Activated T-helper 2 cell treated with anti-CD3 and anti-CD28 coated beads, Interferon-gamma antibody, Interleukin-2, Interleukin-4, amounts not matched to agents 10 μg/mL and 5 μg/mL and 100 μg/mL, durations not matched to agents 14 hours and 24 hours and 36 hours (primary cell): ENCODE data around the gene SLFN12. TPM values are rescaled to one million over a fixed set of nuclear protein-coding genes. Genes with fewer than 3 reads are reported as not detected.
"Not testable (repeated sequence)": the region's sequence is repeated elsewhere in the genome, so short reads cannot be mapped to it uniquely, and the experiment has no call there.

Experiments
- DNase-seq: peaks from one replicate; pipeline ENCODE4 v3.0.0; 2021; ENCODE audit warnings: low spot score
- H3K27ac Mint-ChIP-seq: one replicate; pipeline ENCODE4 v1.8.0; 2021; ENCODE audit warnings: mixed read lengths
- H3K27me3 Mint-ChIP-seq: one replicate; pipeline ENCODE4 v1.8.0; 2021; ENCODE audit warnings: low read depth, mixed read lengths
- H3K36me3 Mint-ChIP-seq: one replicate; pipeline ENCODE4 v1.8.0; 2021; ENCODE audit warnings: low read depth, mixed read lengths
- H3K4me1 Mint-ChIP-seq: one replicate; pipeline ENCODE4 v1.8.0; 2021; ENCODE audit warnings: low read depth, mixed read lengths
- H3K4me3 Mint-ChIP-seq: one replicate; pipeline ENCODE4 v1.8.0; 2021; ENCODE audit warnings: low read depth, mild to moderate bottlenecking, moderate library complexity, mixed read lengths
- H3K9me3 Mint-ChIP-seq: one replicate; pipeline ENCODE4 v1.8.0; 2021; ENCODE audit warnings: mixed read lengths
- intact Hi-C: fragments of 100-400 bp; cut with micrococcal nuclease; formaldehyde crosslinking; loops from one replicate; pipeline ENCODE4 v1.15.1; 2023
- total RNA-seq: library from RNA; stranded (reverse); gene quantifications from 2 replicates; pipeline ENCODE4 v1.2.3, GENCODE V29; 2022

SLFN12 gene
- total RNA-seq, 1 donor from 2014 or later, result 8.8 TPM

DNA sequence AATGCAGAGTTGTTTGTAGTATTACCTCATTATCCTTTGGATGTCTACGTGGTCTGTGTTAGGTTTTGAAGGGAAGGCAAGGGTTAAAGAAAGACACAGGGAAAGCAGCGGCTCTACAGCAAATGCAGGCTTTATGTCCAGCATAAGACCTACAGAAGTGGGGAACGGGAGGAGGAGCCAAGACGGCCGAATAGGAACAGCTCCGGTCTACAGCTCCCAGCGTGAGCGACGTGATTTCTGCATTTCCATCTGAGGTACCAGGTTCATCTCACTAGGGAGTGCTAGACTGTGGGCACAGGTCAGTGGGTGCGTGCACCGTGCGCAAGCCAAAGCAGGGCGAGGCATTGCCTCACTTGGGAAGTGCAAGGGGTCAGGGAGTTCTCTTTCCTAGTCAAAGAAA is 38.5 kb downstream of the SLFN12 start:
- intact Hi-C loops, H3K27me3 Mint-ChIP-seq, H3K4me1 Mint-ChIP-seq, DNase-seq, H3K9me3 Mint-ChIP-seq, H3K27ac Mint-ChIP-seq, H3K36me3 Mint-ChIP-seq, H3K4me3 Mint-ChIP-seq: not testable (repeated sequence)

DNA sequence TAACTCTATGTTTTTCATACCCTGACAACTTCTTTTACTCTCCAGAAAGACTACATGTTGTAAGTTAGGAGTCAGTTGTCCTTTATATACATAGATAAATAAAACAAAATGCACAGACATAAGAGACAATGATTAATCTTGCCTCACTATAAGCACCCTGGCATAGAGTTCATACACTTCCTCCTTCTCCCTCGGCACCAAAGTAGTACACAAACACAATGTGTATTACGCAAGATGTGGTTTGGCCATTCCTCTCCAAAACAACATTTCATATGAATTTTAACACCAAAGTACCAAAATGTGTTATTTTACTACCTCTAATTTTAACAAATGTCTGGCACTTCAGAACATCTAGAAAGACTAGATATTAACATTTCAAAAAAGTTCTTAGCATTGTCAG is 41.6 kb downstream of the SLFN12 start:
- Mint-ChIP-seq H3K4me1 (no peaks in the 10 kb centered on the region), H3K4me3 (no peak overlapping the region), H3K36me3 (peaks cover 5% of the 10 kb centered on the region), H3K27me3 (peaks cover 5% of the 10 kb centered on the region), H3K27ac (no peak overlapping the region), H3K9me3 (peaks cover 11% of the 10 kb centered on the region)
- DNase-seq, result no peak
- intact Hi-C loops, result no loop called here

DNA sequence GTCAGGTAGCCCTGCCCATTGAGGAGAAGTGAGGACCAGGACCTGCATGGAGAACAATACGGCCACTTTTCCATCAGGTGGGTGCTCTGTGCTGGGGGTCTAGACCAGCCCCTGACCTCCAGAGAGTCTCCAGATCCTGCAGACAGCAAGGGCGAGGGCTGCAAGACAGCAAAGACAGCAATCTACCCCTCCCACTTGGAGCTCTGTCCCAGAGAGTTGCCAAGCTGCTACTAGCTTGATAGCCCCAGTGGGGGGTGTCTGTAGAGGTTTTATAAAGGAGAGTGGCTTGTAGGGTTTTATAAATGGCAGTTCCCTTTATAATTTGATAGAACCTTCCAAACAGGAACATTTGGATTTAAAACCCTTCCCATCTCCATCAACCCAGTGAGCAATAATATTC is 42.1 kb downstream of the SLFN12 start:
- no peak overlapping the region for H3K27ac Mint-ChIP-seq
- peaks cover 5% of the 10 kb centered on the region for H3K27me3 Mint-ChIP-seq
- intact Hi-C loops, result no loop called here
- DNase-seq, result no peak
- peaks cover 12% of the 10 kb centered on the region for H3K9me3 Mint-ChIP-seq
- H3K4me1 Mint-ChIP-seq, result no peaks in the 10 kb centered on the region
- H3K36me3 Mint-ChIP-seq, result peaks cover 5% of the 10 kb centered on the region
- no peak overlapping the region for H3K4me3 Mint-ChIP-seq

DNA sequence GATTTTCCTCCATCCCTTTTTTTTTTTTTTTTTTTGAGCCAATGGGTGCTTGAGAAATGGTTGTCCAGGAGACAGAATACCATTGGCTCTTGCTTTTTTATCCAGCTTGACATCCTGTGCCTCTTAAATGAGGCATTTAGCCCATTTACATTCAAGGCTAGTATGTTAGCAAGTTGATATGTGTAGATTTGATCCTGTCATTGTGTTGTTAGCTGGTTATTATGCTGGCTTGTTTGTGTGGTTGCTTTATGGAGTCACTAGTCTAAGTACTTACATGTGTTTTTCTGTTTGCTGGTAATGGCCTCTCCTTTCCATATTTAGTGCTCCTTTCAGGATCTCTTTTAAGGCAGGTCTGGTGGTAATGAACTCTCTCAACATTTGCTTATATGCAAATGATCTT is 44.8 kb downstream of the SLFN12 start:
- H3K9me3 Mint-ChIP-seq, result peaks cover 31% of the 10 kb centered on the region
- H3K36me3 Mint-ChIP-seq, result peaks cover 5% of the 10 kb centered on the region
- H3K4me3 Mint-ChIP-seq, result no peak overlapping the region
- peaks cover 5% of the 10 kb centered on the region for H3K27me3 Mint-ChIP-seq
- no peaks in the 10 kb centered on the region for H3K4me1 Mint-ChIP-seq
- no peak for DNase-seq
- intact Hi-C loops, result no loop called here
- H3K27ac Mint-ChIP-seq, result no peak overlapping the region

DNA sequence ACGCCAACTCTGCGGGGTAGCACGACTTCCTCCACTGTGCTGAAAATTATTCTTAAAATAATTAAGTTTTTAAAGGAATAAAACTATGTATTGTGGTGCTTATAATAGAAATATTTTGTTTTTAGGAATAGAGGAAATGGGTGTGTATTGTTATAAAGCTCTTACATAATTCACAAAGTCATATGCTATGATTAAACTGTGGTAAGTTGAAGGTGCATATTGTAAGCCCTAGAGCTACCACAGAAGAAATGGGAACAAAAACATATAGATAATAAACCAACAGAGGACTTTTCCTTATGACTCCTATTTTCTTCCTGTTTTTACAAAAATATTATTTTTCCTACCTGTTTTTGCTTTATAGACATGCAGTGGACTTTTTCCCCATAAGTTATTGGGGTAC is 54.6 kb downstream of the SLFN12 start:
- no peak for DNase-seq
- Mint-ChIP-seq H3K4me1 (peaks cover 25% of the 10 kb centered on the region), H3K36me3 (peaks cover 12% of the 10 kb centered on the region), H3K4me3 (no peak overlapping the region), H3K27ac (no peak overlapping the region), H3K27me3 (peaks cover 5% of the 10 kb centered on the region), H3K9me3 (peaks cover 7% of the 10 kb centered on the region)
- intact Hi-C loops, result no loop called here

DNA sequence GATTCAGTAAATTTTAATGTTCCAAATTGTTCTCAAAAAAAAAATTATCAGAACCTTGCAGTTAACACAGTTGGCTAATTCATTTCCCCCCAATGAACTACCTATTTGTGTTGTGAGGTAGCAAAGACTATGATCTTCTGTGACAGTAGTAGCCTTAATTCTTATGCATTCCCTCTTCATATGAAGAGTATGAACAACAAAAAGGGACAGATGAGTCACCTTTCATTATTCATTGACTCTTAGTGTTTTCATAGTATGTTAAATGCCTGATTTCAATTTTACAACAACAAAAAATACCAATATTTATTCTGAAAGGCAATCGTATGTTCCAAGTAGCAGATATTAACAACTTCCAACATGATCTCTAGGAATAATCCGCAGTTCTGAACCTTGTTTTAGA is 55.2 kb downstream of the SLFN12 start:
- DNase-seq, result no peak
- H3K4me1 Mint-ChIP-seq, result peaks cover 26% of the 10 kb centered on the region
- H3K27ac Mint-ChIP-seq, result peak overlapping the region; percentile 19
- intact Hi-C loops, result no loop called here
- H3K36me3 Mint-ChIP-seq, result peaks cover 14% of the 10 kb centered on the region
- peaks cover 5% of the 10 kb centered on the region for H3K27me3 Mint-ChIP-seq
- H3K4me3 Mint-ChIP-seq, result no peak overlapping the region
- peaks cover 8% of the 10 kb centered on the region for H3K9me3 Mint-ChIP-seq

DNA sequence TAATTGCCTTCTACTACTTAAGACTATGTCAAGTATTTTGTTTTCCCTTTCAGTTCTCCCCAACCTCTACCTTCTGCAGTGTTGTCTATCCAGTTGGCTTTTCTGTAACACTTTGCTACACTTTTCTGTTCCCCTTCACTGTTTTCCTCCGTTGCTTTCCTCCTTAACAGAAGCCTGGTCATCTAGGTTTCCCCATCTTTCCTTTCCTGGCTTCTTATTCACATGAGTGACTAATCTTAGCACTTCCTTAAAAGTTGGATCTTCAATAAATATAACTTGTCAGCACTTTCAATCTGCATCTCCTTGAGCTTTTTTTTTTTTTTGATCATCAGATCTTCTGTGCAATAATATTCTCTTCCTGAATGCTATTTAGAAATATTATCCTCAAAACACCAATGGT is 56.1 kb downstream of the SLFN12 start:
- H3K36me3 Mint-ChIP-seq, result peaks cover 21% of the 10 kb centered on the region
- H3K9me3 Mint-ChIP-seq, result peaks cover 11% of the 10 kb centered on the region
- peak overlapping the region; percentile 27 for H3K4me3 Mint-ChIP-seq
- H3K4me1 Mint-ChIP-seq, result peaks cover 32% of the 10 kb centered on the region
- H3K27me3 Mint-ChIP-seq, result peaks cover 3% of the 10 kb centered on the region
- DNase-seq, result no peak
- intact Hi-C loops, result no loop called here
- no peak overlapping the region for H3K27ac Mint-ChIP-seq

DNA sequence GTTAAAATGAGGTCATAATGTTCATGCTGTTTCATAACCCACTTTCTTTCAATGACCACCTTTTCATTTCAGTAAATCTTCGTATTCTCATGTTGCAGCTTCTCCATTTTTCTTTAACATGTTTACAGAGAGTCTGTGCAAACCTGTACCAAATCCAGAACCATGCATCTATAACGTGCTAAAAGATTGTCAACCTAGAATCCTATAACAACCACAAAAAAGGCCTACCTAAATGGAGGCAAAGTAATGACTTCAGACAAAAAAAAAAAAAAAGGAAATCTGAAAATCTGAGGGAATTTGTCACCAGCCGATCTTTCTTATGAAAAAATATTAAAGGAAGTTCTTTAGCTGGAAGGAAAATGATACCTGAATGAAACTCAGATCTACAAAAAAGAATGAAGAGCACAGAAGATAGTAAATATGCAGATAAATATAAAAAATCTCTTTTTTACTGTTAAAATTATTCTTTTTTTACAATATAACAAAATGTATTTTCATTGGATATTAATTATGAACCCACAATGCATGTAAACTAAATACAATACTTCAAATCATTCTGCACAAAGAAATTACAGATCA is 57.4 kb downstream of the SLFN12 start:
- H3K36me3 Mint-ChIP-seq, result peaks cover 33% of the 10 kb centered on the region
- H3K27me3 Mint-ChIP-seq, result peaks cover 3% of the 10 kb centered on the region
- DNase-seq, result no peak
- peaks cover 44% of the 10 kb centered on the region for H3K4me1 Mint-ChIP-seq
- intact Hi-C loops, result no loop called here
- peak overlapping the region; percentile 96 for H3K4me3 Mint-ChIP-seq
- H3K27ac Mint-ChIP-seq, result peak overlapping the region; percentile 96
- peaks cover 23% of the 10 kb centered on the region for H3K9me3 Mint-ChIP-seq

DNA sequence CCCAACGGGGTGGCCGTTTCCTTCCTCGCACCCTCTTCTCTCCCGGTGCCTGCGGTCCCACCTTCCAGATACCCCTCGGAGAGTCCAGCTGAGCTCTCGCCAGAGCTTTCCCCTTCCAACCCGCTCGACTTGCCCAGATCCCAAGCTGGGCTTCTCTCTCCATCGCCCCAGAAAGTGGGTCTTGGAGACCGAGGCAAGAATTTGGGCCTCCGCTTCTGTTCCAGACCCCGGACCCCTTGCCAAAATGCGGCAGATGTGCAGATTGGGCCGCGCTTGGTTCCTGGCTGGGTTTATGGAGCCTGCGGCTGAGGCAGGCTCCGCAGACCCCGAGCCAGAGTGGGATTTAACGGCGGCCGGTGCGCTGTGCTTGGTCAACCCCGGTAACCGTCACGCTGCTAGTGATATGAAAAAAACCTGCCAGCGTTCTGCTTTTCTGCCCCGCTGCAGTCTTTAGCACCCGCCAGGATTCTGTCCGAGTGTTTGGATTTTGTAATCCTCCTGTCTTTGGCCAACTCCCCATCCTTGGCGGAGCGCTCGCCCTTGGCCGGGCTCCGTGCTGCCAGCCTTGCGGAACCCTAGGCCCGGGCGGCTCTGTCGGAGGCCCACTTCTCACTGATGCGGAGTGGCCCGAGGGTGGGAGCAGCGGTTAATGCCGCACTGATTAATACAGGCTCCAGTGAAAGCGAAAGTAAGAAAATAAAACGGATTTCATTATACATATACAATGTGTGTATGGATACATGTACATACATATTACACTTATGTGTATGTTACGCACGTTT is 58.1 kb downstream of the SLFN12 start:
- Mint-ChIP-seq H3K27ac (peak overlapping the region; percentile 96), H3K4me1 (peaks cover 51% of the 10 kb centered on the region), H3K9me3 (peaks cover 27% of the 10 kb centered on the region), H3K27me3 (peaks cover 3% of the 10 kb centered on the region), H3K36me3 (peaks cover 40% of the 10 kb centered on the region), H3K4me3 (peak overlapping the region; percentile 96)
- DNase-seq, result peak; percentile 48
- intact Hi-C loops, result loop anchor here (1.0 to 2.0 kb wide), 6 partner anchors 59 to 163 kb away; partner anchors contain the start of genes SLFN12, SLFN12L, SLFN13 and SLFN5

DNA sequence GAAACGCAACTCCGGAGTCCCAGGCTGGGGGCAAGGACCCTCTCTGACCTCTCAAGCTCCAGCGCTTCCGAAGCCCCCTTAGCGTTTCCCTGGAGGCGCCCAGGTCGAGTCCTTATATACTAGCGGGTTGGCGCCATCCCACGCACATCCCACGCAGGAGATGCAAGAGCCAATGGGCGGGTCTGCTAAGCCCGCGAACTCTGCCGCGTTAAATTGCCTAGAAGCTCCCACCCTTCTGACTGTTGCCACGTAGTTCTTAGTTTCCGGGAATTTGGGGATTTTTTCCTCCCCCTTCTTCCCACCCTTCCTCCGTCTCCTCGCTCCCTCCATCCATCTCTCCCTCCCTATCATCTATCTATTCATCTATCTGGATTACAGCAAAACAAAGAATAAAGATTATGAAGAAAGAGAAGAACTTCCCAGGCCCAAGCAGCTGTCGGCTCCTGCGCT is 58.7 kb downstream of the SLFN12 start, which contains the start of gene SLFN11:
SLFN11 (minus strand) TSS at position 88 of the 450 bp plus-strand sequence. CDS start 9,814 bp downstream, outside the sequence.
- Mint-ChIP-seq H3K9me3 (peaks cover 27% of the 10 kb centered on the region), H3K27me3 (peaks cover 3% of the 10 kb centered on the region), H3K4me3 (peak within 1 kb of the TSS; percentile 96), H3K4me1 (peaks cover 56% of the 10 kb centered on the region), H3K36me3 (peaks cover 46% of the 10 kb centered on the region), H3K27ac (peak within 1 kb of the TSS; percentile 96)
- intact Hi-C loops, result loop anchor here (1.0 to 2.0 kb wide), 6 partner anchors 59 to 163 kb away; partner anchors contain the start of genes SLFN12, SLFN12L, SLFN13 and SLFN5
- peak; percentile 81 for DNase-seq

DNA sequence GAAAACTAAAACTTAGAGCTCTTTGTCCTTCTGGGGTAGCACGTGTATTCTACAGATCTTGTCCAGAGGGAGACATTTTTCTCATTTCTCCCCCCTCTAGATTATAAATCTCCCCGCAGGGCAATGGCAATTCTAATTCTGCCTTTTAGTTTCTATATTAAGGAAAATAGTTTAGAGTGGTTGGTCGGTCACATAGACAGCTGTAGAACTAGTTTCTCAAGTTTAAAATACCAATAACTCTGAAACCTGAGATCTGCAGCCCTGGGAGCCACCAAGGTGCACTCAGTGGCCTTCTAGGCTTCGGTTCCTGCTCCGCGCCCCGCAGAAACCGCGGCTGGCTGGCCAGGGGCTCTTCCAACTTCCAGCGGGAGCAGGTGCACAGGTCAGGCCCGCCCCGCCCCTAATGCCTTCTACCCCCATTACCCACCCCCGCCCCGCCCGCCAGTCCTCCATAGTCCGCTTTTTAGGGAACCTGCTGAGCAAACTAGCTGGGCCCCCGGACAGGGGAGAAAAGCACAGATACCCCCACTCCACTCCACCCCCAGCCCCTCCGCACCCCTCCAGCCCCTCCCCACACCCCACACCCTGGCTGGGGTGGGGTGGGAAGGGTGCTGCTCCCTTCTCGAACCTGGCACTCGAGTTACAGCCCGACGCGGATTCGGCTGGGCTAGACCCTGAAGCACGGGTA is 59.3 kb downstream of the SLFN12 start:
- peaks cover 27% of the 10 kb centered on the region for H3K9me3 Mint-ChIP-seq
- H3K27ac Mint-ChIP-seq, result peak overlapping the region; percentile 96
- peaks cover 51% of the 10 kb centered on the region for H3K36me3 Mint-ChIP-seq
- H3K4me3 Mint-ChIP-seq, result peak overlapping the region; percentile 96
- peak; percentile 32 for DNase-seq
- peaks cover 62% of the 10 kb centered on the region for H3K4me1 Mint-ChIP-seq
- H3K27me3 Mint-ChIP-seq, result peaks cover 3% of the 10 kb centered on the region
- intact Hi-C loops, result loop anchor here (1.0 to 2.0 kb wide), 6 partner anchors 60 to 164 kb away; partner anchors contain the start of genes SLFN12, SLFN12L, SLFN13 and SLFN5

DNA sequence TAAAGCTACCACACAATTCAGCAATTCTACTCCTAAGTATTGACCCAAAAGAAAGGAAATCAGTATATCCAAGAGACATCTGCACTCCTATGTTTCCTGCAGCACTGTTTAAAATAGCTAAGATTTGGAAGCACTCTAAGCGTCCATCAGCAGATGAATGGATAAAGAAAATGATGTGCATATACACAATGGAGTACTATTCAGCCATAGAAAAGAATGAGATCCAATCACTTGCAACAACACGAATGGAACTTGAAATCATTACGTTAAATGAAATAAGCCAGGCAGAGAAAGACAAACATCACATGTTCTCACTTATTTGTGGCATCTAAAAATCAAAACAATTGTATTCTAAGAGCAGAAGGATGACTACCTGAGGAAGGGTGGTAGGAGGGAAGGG is 60.4 kb downstream of the SLFN12 start:
- intact Hi-C loops, result loop anchor here (2.0 kb wide), 5 partner anchors 59 to 165 kb away; partner anchors contain the start of genes SLFN12, SLFN12L and SLFN5
- peak overlapping the region; percentile 96 for H3K4me3 Mint-ChIP-seq
- H3K4me1 Mint-ChIP-seq, result peaks cover 63% of the 10 kb centered on the region
- H3K9me3 Mint-ChIP-seq, result peaks cover 27% of the 10 kb centered on the region
- no peak for DNase-seq
- peaks cover 57% of the 10 kb centered on the region for H3K36me3 Mint-ChIP-seq
- H3K27ac Mint-ChIP-seq, result peak overlapping the region; percentile 69
- no peaks in the 10 kb centered on the region for H3K27me3 Mint-ChIP-seq
